GM20431 (cell line): ENCODE data around the gene AGPAT4.

Source experiments
- in situ Hi-C: fragments of 300-500 bp; cut with MseI, MboI; formaldehyde crosslinking; loops from one replicate; pipeline ENCODE4 v1.15.0; 2020; ENCODE audit warnings: low sequenced_read_pairs; ENCODE audit not compliant: unreplicated experiment

AGPAT4 gene

DNA sequence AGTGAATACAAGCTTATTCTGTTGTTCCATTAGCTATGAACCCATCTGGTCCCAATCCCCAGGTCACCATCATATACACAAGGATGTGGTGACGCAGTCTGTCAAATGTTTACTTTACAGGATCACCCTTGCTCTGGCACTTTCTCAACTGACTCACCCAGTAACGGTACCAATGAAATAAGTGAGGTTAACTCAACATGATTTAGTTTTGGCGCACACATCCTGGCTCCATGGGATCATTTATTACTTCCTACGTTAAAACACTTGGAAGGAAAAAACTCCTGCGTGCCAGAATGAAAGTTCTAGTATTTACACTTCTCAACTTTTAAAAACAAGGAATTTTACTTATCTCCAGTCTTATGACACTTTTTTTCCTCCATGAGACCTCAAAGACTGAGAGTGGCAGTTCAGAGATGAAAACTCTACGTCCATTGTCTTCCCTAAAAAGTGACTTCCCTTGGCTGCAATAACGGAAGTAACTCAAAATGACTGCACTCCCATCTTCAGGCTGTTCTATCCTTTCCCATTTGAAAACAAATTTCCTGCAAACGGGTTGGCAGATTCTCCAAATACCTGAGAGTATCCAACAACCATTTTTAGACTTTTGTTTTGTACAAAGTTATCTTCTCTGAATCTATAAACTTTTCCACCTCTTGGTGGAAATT is 15.9 kb downstream of the AGPAT4 start:
- in situ Hi-C loops = no loop called here

- in situ Hi-C loops = no loop called here
Observed at GRCh38 chr6:161256407-161256806, 17.5 kb downstream of the AGPAT4 start.

GRCh38 chr6:161255518-161255917 is 18.3 kb downstream of the AGPAT4 start:
- in situ Hi-C loops = no loop called here

GRCh38 chr6:161254464-161255253 is 19.2 kb downstream of the AGPAT4 start:
- in situ Hi-C loops = no loop called here

- in situ Hi-C loops = no loop called here
Observed at GRCh38 chr6:161254126-161254463, 19.8 kb downstream of the AGPAT4 start.

GRCh38 chr6:161251345-161251744 is 22.5 kb downstream of the AGPAT4 start:
- in situ Hi-C loops = no loop called here

GRCh38 chr6:161249327-161249726 is 24.5 kb downstream of the AGPAT4 start:
- in situ Hi-C loops = no loop called here

GRCh38 chr6:161246725-161247124 is 27.1 kb downstream of the AGPAT4 start:
- in situ Hi-C loops = no loop called here

GRCh38 chr6:161245363-161245762 is 28.5 kb downstream of the AGPAT4 start:
- in situ Hi-C loops = no loop called here

- in situ Hi-C loops = no loop called here
Observed at GRCh38 chr6:161244725-161245124, 29.1 kb downstream of the AGPAT4 start.

DNA sequence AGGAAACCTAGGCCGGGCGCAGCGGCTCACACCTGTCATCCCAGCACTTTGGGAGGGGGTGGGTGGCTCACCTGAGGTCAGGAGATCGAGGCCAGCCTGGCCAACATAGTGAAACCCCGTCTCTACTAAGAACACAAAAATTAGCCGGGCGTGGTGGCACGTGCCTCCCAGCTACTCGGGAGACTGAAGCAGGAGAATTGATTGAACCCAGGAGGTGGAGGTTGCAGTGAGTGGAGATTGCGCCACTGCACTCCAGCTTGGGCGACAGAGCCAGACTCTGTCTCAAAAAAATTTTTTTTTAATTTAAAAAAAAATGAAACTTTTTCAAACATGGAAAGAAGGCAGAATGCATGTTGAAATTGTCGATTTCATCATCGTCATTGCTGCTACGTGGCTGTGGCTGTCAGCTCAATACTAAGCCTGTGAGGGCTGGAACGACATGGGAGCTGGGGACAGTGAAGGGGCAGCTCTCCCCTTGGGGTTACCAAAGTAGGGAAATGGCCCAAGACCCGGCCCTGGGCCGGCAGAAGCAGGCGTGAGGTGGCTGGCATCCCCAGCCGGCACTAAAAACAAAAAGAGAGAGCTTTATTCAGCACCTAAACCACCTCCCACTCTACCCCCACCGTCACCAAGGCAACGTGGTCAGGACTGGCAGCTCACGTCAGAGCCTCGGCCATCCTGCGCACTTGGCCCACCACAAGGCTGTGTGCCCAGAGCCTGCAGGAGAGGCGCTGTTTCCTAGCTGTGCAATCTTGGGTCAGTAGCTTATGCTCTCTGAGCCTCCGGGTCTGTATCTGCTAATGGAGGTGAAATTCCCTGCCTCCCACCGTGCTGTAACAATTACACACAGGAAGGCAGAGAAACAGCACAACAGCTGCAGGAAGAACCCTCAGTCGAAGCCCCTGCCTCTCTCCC is 30.8 kb downstream of the AGPAT4 start:
- in situ Hi-C loops = no loop called here

DNA sequence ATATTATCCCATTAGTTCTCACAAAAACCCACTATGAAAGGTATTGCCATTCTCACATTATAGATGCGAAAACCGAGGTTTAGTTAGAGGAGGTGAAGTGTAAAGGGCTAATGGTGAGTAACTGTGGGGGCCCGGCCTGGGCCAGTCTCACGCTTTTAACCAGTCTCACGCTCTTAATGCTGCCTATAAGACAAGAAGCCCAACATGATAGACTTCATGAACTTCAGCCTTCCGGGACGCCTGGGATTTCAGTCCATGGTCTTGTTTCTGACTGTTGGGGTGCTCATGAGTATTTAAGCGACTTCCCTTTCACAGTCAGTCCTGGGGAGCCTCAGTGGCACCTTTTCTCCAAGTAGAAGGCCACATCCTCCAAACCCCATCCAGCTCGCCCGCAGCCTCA is 31.7 kb downstream of the AGPAT4 start:
- in situ Hi-C loops = no loop called here

- in situ Hi-C loops = no loop called here
Observed at GRCh38 chr6:161239001-161239400, 34.9 kb downstream of the AGPAT4 start.

DNA sequence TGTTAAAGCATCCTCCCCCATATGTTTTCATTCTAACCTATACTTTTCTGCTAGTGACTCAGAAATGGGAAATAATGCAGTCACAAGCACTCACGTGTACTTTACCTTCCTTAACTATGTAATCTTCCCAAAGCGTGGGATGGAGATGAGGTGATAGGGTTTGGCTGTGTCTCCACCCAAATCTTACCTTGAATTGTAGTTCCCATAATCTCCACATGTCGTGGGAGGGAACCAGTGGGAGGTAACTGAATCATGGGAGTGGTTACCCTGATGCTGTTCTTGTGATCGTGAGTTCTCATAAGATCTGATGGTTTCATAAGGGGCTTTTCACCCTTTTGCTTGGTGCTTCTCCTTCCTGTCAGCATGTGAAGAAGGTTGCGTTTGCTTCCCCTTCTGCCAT is 35.4 kb downstream of the AGPAT4 start:
- in situ Hi-C loops = no loop called here

DNA sequence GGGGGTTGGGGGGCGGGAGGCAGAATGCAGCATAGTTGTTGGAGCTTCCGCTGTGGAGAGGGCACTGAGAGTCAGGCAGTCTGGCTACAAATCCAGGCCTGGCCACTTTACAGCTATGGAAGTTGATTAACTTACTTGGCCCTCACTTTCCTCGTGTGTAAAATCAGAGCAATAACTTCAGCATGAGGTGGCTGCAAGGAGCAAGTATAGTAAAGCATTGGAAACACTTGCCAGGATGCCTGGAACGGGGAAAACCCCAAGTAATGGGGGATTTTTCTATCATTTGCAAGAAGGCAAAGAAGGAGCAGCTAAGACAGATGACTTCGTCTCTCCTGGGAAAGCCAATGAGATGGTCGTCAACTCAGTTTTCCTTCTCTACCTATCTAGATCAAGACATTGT is 35.8 kb downstream of the AGPAT4 start:
- in situ Hi-C loops = no loop called here

DNA sequence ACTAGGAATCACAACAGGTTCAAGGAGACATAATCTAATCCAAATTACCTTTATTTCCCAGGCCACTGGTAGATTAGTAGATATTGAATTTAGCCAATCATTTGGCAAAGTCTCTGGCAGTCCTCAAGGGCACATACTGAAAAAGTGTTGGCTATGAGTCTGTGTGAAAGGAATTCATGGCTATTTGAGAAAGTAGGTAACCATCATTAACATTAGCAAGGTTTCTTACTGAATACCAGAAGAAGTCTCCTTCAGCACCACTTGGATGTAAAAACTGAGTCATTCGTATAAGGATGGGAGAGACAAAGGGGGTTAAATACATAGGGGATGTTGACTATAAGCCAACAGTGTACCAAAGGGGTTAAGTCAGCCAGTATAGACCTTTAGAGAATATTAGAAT is 36.7 kb downstream of the AGPAT4 start:
- in situ Hi-C loops = no loop called here

- in situ Hi-C loops = no loop called here
Observed at GRCh38 chr6:161235776-161236633, 37.9 kb downstream of the AGPAT4 start.

DNA sequence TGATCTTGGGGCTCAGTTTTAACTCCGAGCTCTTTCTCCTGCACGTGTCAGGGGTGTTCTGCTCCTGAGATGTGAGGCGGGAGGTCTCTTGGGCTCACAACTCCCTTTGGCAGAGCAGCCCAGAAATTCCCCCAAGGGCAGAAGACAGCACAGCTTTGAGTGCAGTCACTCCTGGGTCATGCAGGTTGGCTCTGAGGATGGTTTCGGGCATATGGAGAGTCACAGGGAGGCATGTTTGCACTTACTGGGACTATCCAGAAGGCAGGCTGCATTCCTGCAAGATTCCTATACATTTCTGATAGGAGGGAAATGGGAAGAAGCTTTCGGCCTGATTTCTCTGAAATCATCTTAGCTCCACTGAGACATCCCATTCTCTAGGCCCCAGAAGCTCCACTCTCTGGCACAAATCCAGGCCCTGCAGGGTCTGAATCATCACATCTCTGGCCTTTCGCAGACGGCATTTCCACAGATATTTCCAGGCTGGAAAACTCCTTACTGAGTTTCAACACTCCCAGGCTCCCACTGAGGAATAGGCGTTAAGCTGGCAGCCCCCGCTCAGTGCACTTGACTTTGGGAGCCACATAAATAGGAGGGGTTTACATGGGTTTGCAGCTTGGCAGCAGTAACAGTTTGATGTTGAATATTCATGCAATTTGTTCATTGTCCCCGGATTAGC is 39.7 kb downstream of the AGPAT4 start:
- in situ Hi-C loops = no loop called here

- in situ Hi-C loops = no loop called here
Observed at GRCh38 chr6:161232467-161232866, 41.4 kb downstream of the AGPAT4 start.
